Smooth muscle cell (in vitro differentiated cells): ENCODE data around the gene PGRMC2. TPM values are rescaled to one million over a fixed set of nuclear protein-coding genes. Genes with fewer than 3 reads are reported as not detected.

Experiments used
- DNase-seq: peaks from one replicate; lab custom pipeline; 2025; ENCODE audit not compliant: unreplicated experiment; lab: John Stamatoyannopoulos, UW
- H2AFZ ChIP-seq: fragments of 200-600 bp; sonication (generic); 2 replicates; pipeline ENCODE4 v1.6.0; 2016; ENCODE audit warnings: antibody characterized with exemption, low read depth, mild to moderate bottlenecking
- H3F3A ChIP-seq: fragments of 200-600 bp; sonication (generic); 2 replicates; pipeline ENCODE4 v1.6.0; 2017; ENCODE audit warnings: antibody characterized with exemption, low read depth
- H3K27ac ChIP-seq: fragments of 200-600 bp; sonication (generic); 2 replicates; pipeline ENCODE4 v1.5.1; 2016; ENCODE audit warnings: low read depth, mild to moderate bottlenecking
- H3K27me3 ChIP-seq: fragments of 200-600 bp; sonication (generic); 2 replicates; pipeline ENCODE4 v1.6.1; 2016; ENCODE audit warnings: low read depth, mild to moderate bottlenecking
- H3K36me3 ChIP-seq: fragments of 200-600 bp; sonication (generic); 2 replicates; pipeline ENCODE4 v1.5.1; 2016; ENCODE audit warnings: low read depth
- H3K4me1 ChIP-seq: fragments of 200-600 bp; sonication (generic); 2 replicates; pipeline ENCODE4 v1.5.1; 2016; ENCODE audit warnings: low read depth
- H3K4me2 ChIP-seq: fragments of 200-600 bp; sonication (generic); 2 replicates; pipeline ENCODE4 v1.6.0; 2016; ENCODE audit warnings: mild to moderate bottlenecking
- H3K4me3 ChIP-seq: fragments of 200-600 bp; sonication (generic); 2 replicates; pipeline ENCODE4 v1.5.1; 2016; ENCODE audit warnings: mild to moderate bottlenecking
- H3K79me2 ChIP-seq: fragments of 200-600 bp; sonication (generic); 2 replicates; pipeline ENCODE4 v1.6.0; 2016; ENCODE audit warnings: low read depth, mild to moderate bottlenecking
- H3K9ac ChIP-seq: fragments of 200-600 bp; sonication (generic); 2 replicates; pipeline ENCODE4 v1.6.0; 2016; ENCODE audit warnings: low read depth
- H3K9me3 ChIP-seq: fragments of 200-600 bp; sonication (generic); replicated peaks from 2 replicates; pipeline ENCODE4 v1.5.1; 2016; ENCODE audit warnings: low read depth
- H4K20me1 ChIP-seq: fragments of 200-600 bp; sonication (generic); 2 replicates; pipeline ENCODE4 v1.6.0; 2016; ENCODE audit warnings: low read depth
- WGBS: methylation state at CpG from one replicate; pipeline ENCODE4 v1.1.7; 2016; ENCODE audit warnings: low lambda C conversion rate; 5-methylcytosine and 5-hydroxymethylcytosine counted together
- polyA plus RNA-seq: library from polyadenylated mRNA; unstranded; fragments of >200 nt; fragmentation: Nextera tagmentation; extraction: Ambion mirVana; gene quantifications from 2 replicates; pipeline ENCODE4 v1.2.1, GENCODE V29; 2016
- total RNA-seq: library from RNA; depleted of rRNA; stranded (reverse); fragments of >200 nt; gene quantifications from 2 replicates; pipeline ENCODE4 v1.2.3, GENCODE V29; 2014
- TF ChIP-seq, protein P1 (sequence below): fragments of 200-600 bp; sonication (generic); IDR thresholded peaks from 2 replicates; pipeline ENCODE4 v1.5.1; 2017; ENCODE audit warnings: borderline replicate concordance, mild to moderate bottlenecking, antibody characterized with exemption; ENCODE audit not compliant: insufficient read depth, poor library complexity, severe bottlenecking

The PGRMC2 gene
- total and polyA plus RNA-seq, 2 experiments from 2014 or later = 52.1 to 56.7 TPM

DNA sequence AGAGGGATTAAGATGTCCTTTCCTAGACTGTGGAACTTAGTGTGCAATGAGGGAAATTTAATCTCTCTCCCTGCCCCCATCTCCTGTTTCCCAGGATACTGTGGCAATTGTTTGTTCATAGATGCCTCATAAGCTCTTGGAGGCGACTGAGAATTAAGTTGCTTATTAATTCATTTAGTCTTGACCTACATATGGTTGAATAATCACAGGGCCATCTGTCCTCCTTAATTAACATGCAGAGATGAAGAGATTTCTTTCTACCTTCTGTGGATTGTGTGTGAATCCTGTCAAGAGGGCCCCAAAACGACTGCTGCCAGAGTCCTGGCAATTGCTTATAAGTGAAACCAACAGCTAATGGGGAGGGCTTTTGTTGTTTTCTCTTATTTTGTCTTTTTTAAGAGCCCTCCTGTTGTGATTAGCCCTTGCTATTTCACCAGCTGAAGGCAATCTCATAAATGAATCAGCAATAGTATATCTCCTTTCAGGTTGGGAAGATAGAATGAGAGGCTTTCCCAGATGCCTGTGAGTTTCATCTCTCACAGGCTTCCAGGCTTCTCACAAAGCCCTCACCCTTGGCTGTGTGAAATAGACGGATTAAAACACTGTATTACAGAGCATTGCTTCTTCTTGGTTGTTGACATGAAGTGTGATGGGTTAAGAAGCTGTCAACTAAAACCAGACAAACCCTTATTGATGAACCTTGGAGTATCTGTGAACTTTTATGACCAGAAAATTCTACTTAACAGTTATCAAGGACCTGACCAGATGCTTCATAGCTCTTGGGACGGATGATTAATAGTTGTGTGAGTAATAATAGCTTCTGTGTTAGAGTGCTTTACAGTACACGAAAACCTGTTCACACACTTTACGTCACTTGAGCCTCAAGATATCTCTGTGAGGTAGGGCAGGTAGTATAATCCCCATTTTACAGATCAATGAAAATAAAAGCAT lies 58.5 kb downstream of the PGRMC2 start:
- H3K4me2 ChIP-seq = no peak overlapping the region
- no peaks in the 10 kb centered on the region for H3K27me3 ChIP-seq
- no peak overlapping the region for H2AFZ ChIP-seq
- no peak overlapping the region for H3K4me3 ChIP-seq
- no peaks in the 10 kb centered on the region for H4K20me1 ChIP-seq
- no peak overlapping the region for H3K9ac ChIP-seq
- H3K79me2 ChIP-seq = no peaks in the 10 kb centered on the region
- no peak for DNase-seq
- no peaks in the 10 kb centered on the region for H3K36me3 ChIP-seq
- peaks cover 5% of the 10 kb centered on the region for H3K4me1 ChIP-seq
- peak overlapping the region; percentile 34 for H3K27ac ChIP-seq
- 38% methylated on average over 6 of the region's 6 CpGs for WGBS
- no peaks in the 10 kb centered on the region for H3K9me3 ChIP-seq
- TF ChIP-seq, protein P1, sequence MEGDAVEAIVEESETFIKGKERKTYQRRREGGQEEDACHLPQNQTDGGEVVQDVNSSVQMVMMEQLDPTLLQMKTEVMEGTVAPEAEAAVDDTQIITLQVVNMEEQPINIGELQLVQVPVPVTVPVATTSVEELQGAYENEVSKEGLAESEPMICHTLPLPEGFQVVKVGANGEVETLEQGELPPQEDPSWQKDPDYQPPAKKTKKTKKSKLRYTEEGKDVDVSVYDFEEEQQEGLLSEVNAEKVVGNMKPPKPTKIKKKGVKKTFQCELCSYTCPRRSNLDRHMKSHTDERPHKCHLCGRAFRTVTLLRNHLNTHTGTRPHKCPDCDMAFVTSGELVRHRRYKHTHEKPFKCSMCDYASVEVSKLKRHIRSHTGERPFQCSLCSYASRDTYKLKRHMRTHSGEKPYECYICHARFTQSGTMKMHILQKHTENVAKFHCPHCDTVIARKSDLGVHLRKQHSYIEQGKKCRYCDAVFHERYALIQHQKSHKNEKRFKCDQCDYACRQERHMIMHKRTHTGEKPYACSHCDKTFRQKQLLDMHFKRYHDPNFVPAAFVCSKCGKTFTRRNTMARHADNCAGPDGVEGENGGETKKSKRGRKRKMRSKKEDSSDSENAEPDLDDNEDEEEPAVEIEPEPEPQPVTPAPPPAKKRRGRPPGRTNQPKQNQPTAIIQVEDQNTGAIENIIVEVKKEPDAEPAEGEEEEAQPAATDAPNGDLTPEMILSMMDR = no peak
- no peaks in the 10 kb centered on the region for H3F3A ChIP-seq

DNA sequence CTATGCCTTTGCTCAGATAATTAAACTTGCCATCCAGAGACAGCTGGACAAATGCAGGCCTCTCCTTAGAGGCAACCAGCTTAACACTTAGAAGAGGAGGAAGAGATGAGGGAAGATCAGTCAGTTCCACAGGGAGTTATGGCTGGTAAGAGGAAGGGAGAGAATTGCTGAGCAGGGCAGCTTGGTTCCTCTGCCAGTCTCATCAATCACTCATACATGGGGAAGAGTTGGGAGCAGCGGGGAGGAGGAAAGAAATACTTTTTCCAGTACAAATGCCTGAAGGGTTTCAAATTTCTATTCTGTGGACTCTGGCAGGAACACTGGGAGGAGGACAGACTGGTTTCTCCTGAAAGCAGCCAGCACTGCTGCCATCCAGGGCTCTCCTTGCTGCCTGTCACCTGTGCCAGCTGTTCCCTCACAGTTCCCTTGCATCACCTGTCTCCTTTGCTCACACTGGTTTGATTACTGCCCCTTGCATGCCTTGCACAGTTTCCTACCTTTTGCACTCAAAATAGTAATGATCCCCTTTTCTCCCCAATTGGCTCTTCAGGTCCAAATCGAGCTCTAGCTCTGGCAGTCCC lies 59.5 kb downstream of the PGRMC2 start:
- WGBS = 84% methylated on average over 2 of the region's 2 CpGs
- no peaks in the 10 kb centered on the region for H3K36me3 ChIP-seq
- H4K20me1 ChIP-seq = no peaks in the 10 kb centered on the region
- H3K4me3 ChIP-seq = no peak overlapping the region
- no peak overlapping the region for H2AFZ ChIP-seq
- DNase-seq = no peak
- no peaks in the 10 kb centered on the region for H3F3A ChIP-seq
- no peaks in the 10 kb centered on the region for H3K27me3 ChIP-seq
- H3K27ac ChIP-seq = no peak overlapping the region
- no peaks in the 10 kb centered on the region for H3K79me2 ChIP-seq
- peaks cover 5% of the 10 kb centered on the region for H3K4me1 ChIP-seq
- no peak overlapping the region for H3K9ac ChIP-seq
- TF ChIP-seq, protein P1 = no peak
- H3K4me2 ChIP-seq = no peak overlapping the region
- no peaks in the 10 kb centered on the region for H3K9me3 ChIP-seq

DNA sequence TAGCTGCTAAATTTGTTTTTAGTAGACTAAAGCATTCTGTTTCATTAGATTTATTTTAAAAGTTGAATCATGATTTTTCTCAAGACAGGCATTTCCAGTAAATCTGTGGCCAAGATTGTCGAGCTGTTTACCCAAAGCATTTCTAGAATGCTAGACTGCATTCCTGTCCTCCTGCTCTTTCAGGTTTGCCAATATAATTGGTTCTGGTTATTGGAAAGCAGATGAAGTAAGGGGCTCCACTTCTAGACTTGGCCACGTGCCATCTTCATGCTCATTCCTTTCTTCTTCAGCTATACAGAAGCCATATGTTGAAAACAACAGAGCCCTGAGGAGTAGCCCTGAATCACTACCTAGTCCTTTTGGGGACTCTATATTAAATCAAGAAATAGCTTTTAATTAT lies 62.5 kb downstream of the PGRMC2 start:
- Histone ChIP-seq H3K9ac (no peak overlapping the region), H3K4me1 (peaks cover 5% of the 10 kb centered on the region), H2AFZ (no peak overlapping the region), H3K9me3 (no peaks in the 10 kb centered on the region), H3K36me3 (no peaks in the 10 kb centered on the region), H3K4me3 (no peak overlapping the region), H3K79me2 (no peaks in the 10 kb centered on the region), H3K27me3 (no peaks in the 10 kb centered on the region), H3K4me2 (peak overlapping the region; percentile 20), H3K27ac (no peak overlapping the region), H3F3A (peaks cover 3% of the 10 kb centered on the region), H4K20me1 (no peaks in the 10 kb centered on the region)
- TF ChIP-seq, protein P1 = no peak
- WGBS = 66% methylated on average over 2 of the region's 2 CpGs
- no peak for DNase-seq
